Lung (tissue), 12 donors: Measurements from ENCODE around the gene CHST11. TPM values are rescaled to one million over a fixed set of nuclear protein-coding genes. Genes with fewer than 3 reads are reported as not detected.

Experiments
- ATAC-seq: fragments of 200-7000 bp; cut with Tn5 transposase; one replicate; pipeline ENCODE4 v1.9.1; 2020; ENCODE audit warnings: moderate number of reproducible peaks; ENCODE audit not compliant: insufficient read depth, low FRiP score
- DNase-seq, 3 donors: peaks; one replicate each; pipeline ENCODE4 v3.0.0-alpha.2; 2013 to 2017
- H3K27ac ChIP-seq, 2 donors: one replicate each; pipeline ENCODE4 v1.5.1; 2013; ENCODE audit warnings: mild to moderate bottlenecking in 2 of 2, moderate library complexity in 2 of 2, control low read depth in 1 of 2, inconsistent platforms in 1 of 2, low read depth in 1 of 2, low read length in 1 of 2
- H3K27me3 ChIP-seq, 3 donors: one replicate each; pipeline ENCODE4 v1.5.1; 2013; ENCODE audit warnings: low read length in 2 of 3; ENCODE audit not compliant: control insufficient read depth in 3 of 3, insufficient read depth in 3 of 3
- H3K36me3 ChIP-seq, 4 donors: one replicate each; pipeline ENCODE4 v1.5.1; 2013; ENCODE audit warnings: low read length in 4 of 4, mild to moderate bottlenecking in 1 of 4, moderate library complexity in 1 of 4; ENCODE audit not compliant: control insufficient read depth in 4 of 4, insufficient read depth in 4 of 4
- H3K4me1 ChIP-seq, 5 donors: one replicate each; pipeline ENCODE4 v1.5.1; 2013; ENCODE audit warnings: low read length in 5 of 5, mild to moderate bottlenecking in 2 of 5, moderate library complexity in 1 of 5; ENCODE audit not compliant: control insufficient read depth in 5 of 5, insufficient read depth in 5 of 5
- H3K4me3 ChIP-seq: one replicate; pipeline ENCODE4 v1.5.1; 2013; ENCODE audit warnings: mild to moderate bottlenecking, control low read depth, moderate library complexity
- H3K9ac ChIP-seq, 2 donors: one replicate each; pipeline ENCODE4 v1.5.1; 2013; ENCODE audit warnings: low read length in 2 of 2, control low read depth in 1 of 2; ENCODE audit not compliant: insufficient read depth in 1 of 2
- H3K9me3 ChIP-seq, 4 donors: one replicate each; pipeline ENCODE4 v1.5.1; 2013; ENCODE audit warnings: low read length in 3 of 4, mild to moderate bottlenecking in 1 of 4, moderate library complexity in 1 of 4; ENCODE audit not compliant: control insufficient read depth in 4 of 4, insufficient read depth in 3 of 4
- WGBS, 2 donors: extraction: QIAGEN DNeasy Blood & Tissue Kit; methylation state at CpG; one replicate each; pipeline ENCODE4 v1.1.7; 2013; 5-methylcytosine and 5-hydroxymethylcytosine counted together
- polyA plus RNA-seq, 2 donors: library from polyadenylated mRNA; stranded (reverse); fragments of 200-250 nt; gene quantifications; one replicate each; pipeline ENCODE4 v1.2.1, GENCODE V29; 2013
- total RNA-seq, 2 donors: library from RNA; depleted of rRNA in 1 of 2; stranded (reverse); fragments of >200 nt in 1 of 2; gene quantifications; one replicate each; pipeline ENCODE4 v1.2.1, GENCODE V29; 2014 to 2021
- TF ChIP-seq, protein P1 (sequence below): IDR thresholded peaks from 2 replicates; pipeline ENCODE4 v1.5.1; 2012; ENCODE audit warnings: mild to moderate bottlenecking; ENCODE audit errors: control extremely low read depth, extremely low read depth
- donor health status: control.
- donor health status: control.
- donor health status: Bipolar disorder and iron deficiency.
- donor health status: healthy.
- donor health status: DM: yes; HTN: yes; CAD: no.

The CHST11 gene
- total and polyA plus RNA-seq, 4 donors: 9.0 to 63.2 (median 27.7) TPM

GRCh38 chr12:104669851-104670337 is 213.1 kb downstream of the CHST11 start:
- Histone ChIP-seq H3K9me3 (no peaks in the 10 kb centered on the region), H3K27me3 (no peaks in the 10 kb centered on the region), H3K27ac (peak overlapping the region; percentile 11 to 87), H3K9ac (no peak overlapping the region), H3K36me3 (no peaks in the 10 kb centered on the region), H3K4me1 (peaks cover 12 to 51% (median 34%) of the 10 kb centered on the region in 5 donors), H3K4me3 (no peak overlapping the region)
- TF ChIP-seq, protein P1, sequence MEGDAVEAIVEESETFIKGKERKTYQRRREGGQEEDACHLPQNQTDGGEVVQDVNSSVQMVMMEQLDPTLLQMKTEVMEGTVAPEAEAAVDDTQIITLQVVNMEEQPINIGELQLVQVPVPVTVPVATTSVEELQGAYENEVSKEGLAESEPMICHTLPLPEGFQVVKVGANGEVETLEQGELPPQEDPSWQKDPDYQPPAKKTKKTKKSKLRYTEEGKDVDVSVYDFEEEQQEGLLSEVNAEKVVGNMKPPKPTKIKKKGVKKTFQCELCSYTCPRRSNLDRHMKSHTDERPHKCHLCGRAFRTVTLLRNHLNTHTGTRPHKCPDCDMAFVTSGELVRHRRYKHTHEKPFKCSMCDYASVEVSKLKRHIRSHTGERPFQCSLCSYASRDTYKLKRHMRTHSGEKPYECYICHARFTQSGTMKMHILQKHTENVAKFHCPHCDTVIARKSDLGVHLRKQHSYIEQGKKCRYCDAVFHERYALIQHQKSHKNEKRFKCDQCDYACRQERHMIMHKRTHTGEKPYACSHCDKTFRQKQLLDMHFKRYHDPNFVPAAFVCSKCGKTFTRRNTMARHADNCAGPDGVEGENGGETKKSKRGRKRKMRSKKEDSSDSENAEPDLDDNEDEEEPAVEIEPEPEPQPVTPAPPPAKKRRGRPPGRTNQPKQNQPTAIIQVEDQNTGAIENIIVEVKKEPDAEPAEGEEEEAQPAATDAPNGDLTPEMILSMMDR: no peak
- ATAC-seq (no peak), DNase-seq (peak; percentile 67 to 79 (median 75))
- WGBS, 2 donors: 27 to 41% methylated on average over 6 of the region's 6 CpGs

DNA sequence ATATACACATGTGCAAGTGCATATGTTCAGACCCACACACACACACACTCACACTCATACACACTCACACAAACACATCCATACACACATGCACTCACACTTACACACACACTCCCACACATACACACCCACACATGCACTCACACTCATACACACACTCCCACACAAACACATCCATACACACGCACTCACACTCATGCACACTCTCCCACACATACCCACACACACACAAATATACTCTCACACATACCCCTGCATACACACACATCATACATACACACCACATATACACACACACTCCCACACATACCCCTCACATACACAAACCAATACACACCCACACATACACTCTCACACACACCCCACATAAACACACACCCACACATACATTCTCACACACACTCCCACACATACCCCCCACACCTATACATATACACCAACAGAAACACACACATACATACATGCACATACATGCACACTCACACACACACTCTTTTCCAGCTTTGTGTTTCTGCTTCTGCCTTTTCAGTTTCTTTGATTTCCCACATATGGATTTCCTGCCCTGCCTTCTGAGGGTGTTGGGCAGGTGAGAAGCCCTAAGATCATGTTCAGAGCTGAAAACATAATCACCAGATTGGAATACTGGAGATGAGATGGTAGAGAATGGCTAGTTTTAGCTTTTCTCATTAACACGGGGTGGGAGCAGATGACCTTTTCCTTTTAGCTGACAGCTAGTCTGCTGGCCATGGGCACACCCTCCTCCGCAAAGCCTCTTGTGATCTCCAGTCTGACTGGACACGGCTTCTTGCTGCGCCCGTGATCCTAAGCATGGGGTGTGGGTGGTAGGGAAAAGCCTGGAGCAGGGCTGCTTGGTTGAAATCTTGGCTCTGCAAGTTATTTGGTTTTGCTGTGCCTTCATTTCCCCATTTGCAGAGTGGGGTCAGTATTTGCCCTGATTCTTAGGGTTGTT is 214.0 kb downstream of the CHST11 start:
- ATAC-seq (peak; percentile 32), DNase-seq (no peak)
- Histone ChIP-seq H3K27ac (peak overlapping the region in 1 of 2 donors; percentile 87), H3K9ac (no peak overlapping the region), H3K4me3 (no peak overlapping the region), H3K36me3 (no peaks in the 10 kb centered on the region), H3K9me3 (no peaks in the 10 kb centered on the region), H3K4me1 (peaks cover 12 to 51% (median 34%) of the 10 kb centered on the region in 5 donors), H3K27me3 (no peaks in the 10 kb centered on the region)
- WGBS, 2 donors: 52 to 62% methylated on average over 6 of the region's 6 CpGs
- TF ChIP-seq, protein P1: no peak

- peak; percentile 38 for ATAC-seq
- Histone ChIP-seq H3K4me3 (no peak overlapping the region), H3K27ac (peak overlapping the region; percentile 75 to 93), H3K36me3 (no peaks in the 10 kb centered on the region), H3K4me1 (peaks cover 12 to 51% (median 34%) of the 10 kb centered on the region in 5 donors), H3K9me3 (no peaks in the 10 kb centered on the region), H3K9ac (peak overlapping the region in 1 of 2 donors; percentile 4), H3K27me3 (no peaks in the 10 kb centered on the region)
- WGBS, 2 donors: 30 to 38% methylated on average over 12 of the region's 12 CpGs
- TF ChIP-seq, protein P1: no peak
- DNase-seq: peak; percentile 64 to 70 (median 69)
These were observed 214.8 kb downstream of the CHST11 start for GRCh38 chr12:104671409-104672095.
